NCI-H2171 (cell line): ENCODE data around the gene CHEK1.
A peak's percentile ranks its signal among the peaks of the same experiment; 100 is the strongest.
"Not testable (repeated sequence)": the region's sequence is repeated elsewhere in the genome, so short reads cannot be mapped to it uniquely, and the experiment has no call there.

Experiments used
- DNase-seq: peaks from one replicate; lab custom pipeline; 2025; lab: John Stamatoyannopoulos, UW

CHEK1 gene

DNA sequence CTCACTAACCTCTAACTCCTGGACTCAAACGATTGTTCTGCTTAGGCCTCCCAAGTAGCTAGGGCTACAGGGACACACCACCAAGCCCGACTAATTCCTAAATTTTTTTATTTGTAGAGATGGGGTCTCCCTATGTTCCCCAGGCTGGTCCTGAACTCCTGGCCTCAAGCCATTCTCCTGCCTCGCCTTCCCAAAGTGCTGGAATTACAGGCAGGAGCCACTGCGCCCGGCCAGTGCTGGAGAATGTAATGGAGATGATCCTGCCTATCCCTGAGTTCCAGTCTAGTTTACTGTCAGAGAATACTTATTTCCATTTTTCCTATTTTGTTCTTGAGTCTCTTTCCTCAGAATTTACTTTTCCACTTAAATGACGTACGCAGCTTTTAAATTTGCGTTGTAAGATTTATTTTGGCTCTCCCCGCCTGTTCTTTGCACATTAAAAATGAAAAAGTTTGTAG is at the start of gene CHEK1:
Gene CHEK1 (plus strand): TSS at position 408 of the 458 bp plus-strand sequence. CDS start 1,606 bp downstream, outside the sequence.
- DNase-seq = no peak

DNA sequence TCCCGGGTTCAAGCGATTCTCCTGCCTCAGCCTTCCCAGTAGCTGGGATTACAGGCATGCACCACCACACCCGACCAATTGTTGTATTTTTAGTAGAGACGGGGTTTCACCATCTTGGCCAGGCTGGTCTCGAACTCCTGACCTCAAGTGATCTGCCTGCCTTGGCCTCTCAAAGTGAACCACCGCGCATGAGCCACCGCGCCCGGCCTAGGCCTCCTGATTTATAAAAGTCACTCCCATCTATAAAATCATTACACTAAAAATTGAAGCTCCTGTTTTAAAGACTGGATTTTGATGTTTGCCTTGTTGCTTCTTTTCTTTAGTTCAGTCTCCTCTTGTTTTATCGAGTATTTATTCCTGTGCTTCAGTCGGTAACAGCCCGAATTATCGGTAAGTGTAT is 47.8 kb upstream of the CHEK1 start:
- not testable (repeated sequence) for DNase-seq

DNA sequence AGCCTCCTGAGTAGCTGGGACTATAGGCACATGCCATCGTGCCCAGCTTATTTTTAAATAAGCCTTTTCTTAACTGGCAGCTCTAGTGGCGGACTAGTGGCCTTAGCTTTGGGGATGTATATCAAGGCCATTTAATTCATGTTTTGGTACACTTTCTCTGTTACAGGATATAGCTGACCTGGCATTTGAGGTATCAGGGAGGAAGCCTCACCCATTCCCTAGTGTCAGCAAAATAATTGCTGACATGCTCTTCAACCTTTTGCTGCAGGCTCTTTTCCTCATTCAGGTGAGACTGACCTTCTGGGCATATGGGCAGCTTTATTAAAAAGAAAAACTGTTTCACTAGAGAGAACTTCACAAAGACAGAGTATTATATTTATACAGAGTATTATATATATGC is 46.2 kb upstream of the CHEK1 start:
- DNase-seq = no peak

- DNase-seq = no peak
Observed at GRCh38 chr11:125579811-125580210, 45.2 kb upstream of the CHEK1 start.

GRCh38 chr11:125583496-125583895 is 41.5 kb upstream of the CHEK1 start:
- DNase-seq = no peak

- no peak for DNase-seq
Observed at GRCh38 chr11:125585487-125585886, 39.5 kb upstream of the CHEK1 start.

- DNase-seq = no peak
Observed at GRCh38 chr11:125586623-125587022, 38.3 kb upstream of the CHEK1 start.

GRCh38 chr11:125587480-125587879 is 37.5 kb upstream of the CHEK1 start:
- DNase-seq = no peak

DNA sequence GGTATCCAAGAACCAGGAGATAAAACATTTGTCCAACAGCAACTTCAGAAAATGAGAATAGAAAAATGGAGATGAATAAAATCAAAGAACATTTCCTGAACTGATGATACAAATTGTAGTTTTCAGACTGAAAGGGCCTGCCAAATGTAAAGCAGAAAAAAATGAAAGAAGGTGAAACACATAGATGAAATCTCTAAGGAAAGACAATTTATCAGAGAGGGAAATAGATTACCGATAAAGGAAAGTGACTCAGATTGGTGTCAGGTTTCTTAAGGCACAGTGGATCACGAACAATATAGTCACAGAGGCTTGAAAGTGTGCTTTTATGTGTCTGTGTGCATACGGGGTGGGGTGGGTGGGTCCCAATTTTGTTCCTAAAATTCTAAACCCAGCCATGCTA is 36.5 kb upstream of the CHEK1 start:
- no peak for DNase-seq

DNA sequence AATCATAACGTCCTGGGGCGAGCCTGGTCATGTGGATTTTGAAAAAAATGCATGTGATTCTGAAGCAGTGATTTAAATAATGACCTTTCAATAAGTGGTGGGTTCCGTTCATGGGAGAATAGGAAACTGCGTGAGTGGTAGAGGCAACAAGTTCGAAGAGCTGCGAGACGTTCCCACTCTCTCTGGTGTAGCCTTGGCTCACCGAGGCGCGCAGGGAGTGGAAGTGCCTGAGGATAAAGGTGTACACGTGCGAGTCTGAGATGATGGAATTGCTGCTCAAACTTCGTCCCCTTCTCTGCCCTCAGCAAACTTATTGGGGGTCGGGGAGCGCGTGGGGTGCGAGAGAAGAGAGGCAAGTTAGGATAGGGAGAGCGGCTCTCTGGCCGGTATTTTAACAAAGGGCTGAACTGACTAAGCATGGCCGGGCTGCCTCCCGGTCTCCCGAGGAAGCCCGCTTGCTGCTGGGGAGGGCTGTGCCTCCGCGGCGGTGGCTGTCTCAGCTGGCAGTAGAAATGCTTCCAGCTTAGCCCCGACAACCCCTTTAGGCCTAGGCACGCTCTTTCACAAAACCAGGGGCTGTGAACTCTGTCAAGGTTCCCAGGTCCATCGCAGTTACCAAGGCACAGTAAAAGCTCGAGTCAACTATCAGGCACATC is 33.2 kb upstream of the CHEK1 start:
- no peak for DNase-seq

- DNase-seq = peak; percentile 90
Observed at GRCh38 chr11:125592305-125593113, 32.5 kb upstream of the CHEK1 start, which contains the start of gene STT3A. Gene STT3A (plus strand): TSS chr11:125592852. CDS start chr11:125595916, 3,064 bp downstream.

- no peak for DNase-seq
Observed at GRCh38 chr11:125593114-125593820, 31.7 kb upstream of the CHEK1 start.

DNA sequence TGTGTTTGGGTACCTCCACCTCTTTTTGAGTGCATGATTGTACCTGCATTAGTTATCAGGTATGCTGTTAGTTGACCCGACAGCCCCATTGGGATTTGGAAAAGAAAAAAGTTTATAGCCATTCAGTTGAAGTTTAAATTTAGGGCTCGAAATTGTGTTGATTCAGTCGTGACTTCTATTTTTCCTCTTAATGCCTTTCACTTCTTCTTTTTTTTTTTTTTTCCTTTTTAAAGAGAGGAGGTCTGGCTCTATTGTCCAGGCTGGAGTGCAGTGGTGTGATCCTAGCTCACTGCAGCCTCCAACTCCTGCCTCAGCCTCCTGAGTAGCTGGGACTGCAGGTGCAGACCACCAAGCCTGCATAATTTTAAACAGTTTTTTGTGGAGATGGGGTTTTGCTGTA is 30.0 kb upstream of the CHEK1 start:
- no peak for DNase-seq

GRCh38 chr11:125600663-125601062 is 24.3 kb upstream of the CHEK1 start:
- DNase-seq = no peak

- no peak for DNase-seq
Observed at GRCh38 chr11:125603207-125603606, 21.8 kb upstream of the CHEK1 start.

DNA sequence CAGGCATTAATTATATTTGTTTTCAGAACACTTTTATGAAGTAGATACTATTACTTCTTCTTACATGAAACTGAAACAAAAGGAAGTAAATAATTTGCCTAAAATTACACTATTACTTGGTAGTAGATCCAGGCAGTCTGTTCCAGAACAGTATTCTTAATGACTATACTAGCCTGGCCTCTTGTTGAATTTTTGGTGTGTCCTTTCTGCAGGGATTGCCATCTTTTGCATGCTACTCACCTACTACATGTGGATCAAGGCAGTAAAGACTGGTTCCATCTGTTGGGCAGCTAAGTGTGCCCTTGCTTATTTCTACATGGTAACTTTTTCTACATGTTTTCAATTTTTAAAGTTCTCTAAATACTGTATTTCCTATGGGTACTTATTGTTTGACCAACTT is 19.5 kb upstream of the CHEK1 start:
- DNase-seq = no peak

GRCh38 chr11:125609545-125609944 is 15.4 kb upstream of the CHEK1 start:
- DNase-seq = no peak

- no peak for DNase-seq
Observed at GRCh38 chr11:125618383-125618782, 6.6 kb upstream of the CHEK1 start.

GRCh38 chr11:125621995-125622394 is 3.0 kb upstream of the CHEK1 start:
- DNase-seq = no peak

- DNase-seq = no peak
Observed at GRCh38 chr11:125623064-125623463, 1.9 kb upstream of the CHEK1 start.

GRCh38 chr11:125625225-125625629 is 264 bp downstream of the CHEK1 start:
- DNase-seq = no peak

DNA sequence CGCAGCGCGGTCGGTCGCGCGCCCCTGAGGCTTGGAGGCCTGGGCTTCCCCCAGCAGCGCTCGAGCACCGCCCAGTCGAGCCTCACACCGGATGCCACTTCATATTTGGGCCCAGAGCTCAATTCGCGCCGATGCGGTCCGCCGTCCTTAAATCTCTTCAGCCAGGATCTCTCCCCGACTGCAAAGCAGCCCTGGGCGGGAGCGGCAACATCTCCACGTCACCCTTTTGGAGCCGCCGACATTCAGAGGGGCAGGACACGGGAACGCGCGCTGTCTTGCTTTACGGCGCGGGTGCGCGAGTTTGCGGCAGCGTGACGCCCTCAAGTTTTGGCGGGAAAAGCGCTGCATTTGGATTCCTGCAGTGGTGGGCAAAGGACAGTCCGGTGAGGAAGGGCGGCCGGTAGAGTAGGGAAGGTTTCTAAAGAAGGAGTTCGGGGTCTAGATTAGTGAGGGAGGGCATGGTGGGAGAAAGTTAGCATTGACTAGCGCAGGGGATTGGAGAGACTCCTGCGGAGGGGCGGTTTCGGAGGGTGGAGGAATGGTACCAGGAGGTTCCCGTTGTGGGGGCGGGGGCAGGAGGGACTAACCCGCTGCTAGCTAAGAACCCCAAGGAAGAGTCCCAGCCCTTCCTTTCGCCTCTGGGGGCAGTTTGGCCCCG is 796 bp downstream of the CHEK1 start:
- peak; percentile 86 for DNase-seq
